MCF 10A (cell line): ENCODE measurements around the gene MOV10L1. TPM values are rescaled to one million over a fixed set of nuclear protein-coding genes. Genes with fewer than 3 reads are reported as not detected.

Experiments
- BruUV-seq: library from RNA; stranded (reverse); fragments of 400-500 nt; replicated peaks from 2 replicates; lab custom pipeline; 2021; lab: Mats Ljungman, UMichigan
- CTCF ChIA-PET: fragments of 300-600 bp; sonication (Branson Sonifier 250); formaldehyde crosslinking; extraction: SDS; loops from one replicate; lab custom pipeline; 2021; ENCODE audit warnings: antibody characterized with exemption, inconsistent platforms; lab: Yijun Ruan, JAX
- POLR2A ChIA-PET: fragments of 300-600, 350-650 bp; sonication (Branson Sonifier 250); formaldehyde crosslinking; extraction: SDS; loops from one replicate; lab custom pipeline; 2020; ENCODE audit warnings: antibody characterized with exemption, inconsistent platforms; lab: Yijun Ruan, JAX
- DNase-seq: peaks from one replicate; pipeline ENCODE4 v3.0.0-alpha.2; 2018; ENCODE audit not compliant: unreplicated experiment
- H3K27ac Mint-ChIP-seq: one replicate; pipeline ENCODE4 v1.8.0; 2022; ENCODE audit warnings: mild to moderate bottlenecking, low read depth, mixed read lengths; ENCODE audit not compliant: unreplicated experiment
- H3K27me3 Mint-ChIP-seq: one replicate; pipeline ENCODE4 v1.8.0; 2022; ENCODE audit warnings: mixed read lengths; ENCODE audit not compliant: insufficient read depth, unreplicated experiment
- H3K36me3 Mint-ChIP-seq: one replicate; pipeline ENCODE4 v1.8.0; 2022; ENCODE audit warnings: mild to moderate bottlenecking, moderate library complexity, mixed read lengths; ENCODE audit not compliant: insufficient read depth, unreplicated experiment
- H3K4me1 Mint-ChIP-seq: one replicate; pipeline ENCODE4 v1.8.0; 2022; ENCODE audit warnings: mixed read lengths; ENCODE audit not compliant: insufficient read depth, unreplicated experiment
- H3K4me3 Mint-ChIP-seq: one replicate; pipeline ENCODE4 v1.8.0; 2022; ENCODE audit warnings: mild to moderate bottlenecking, moderate library complexity, mixed read lengths; ENCODE audit not compliant: unreplicated experiment
- H3K9me3 Mint-ChIP-seq: one replicate; pipeline ENCODE4 v1.8.0; 2022; ENCODE audit warnings: mixed read lengths; ENCODE audit not compliant: unreplicated experiment
- intact Hi-C: fragments of 100-400 bp; cut with micrococcal nuclease; formaldehyde crosslinking; loops from 2 replicates; pipeline ENCODE4 v1.14.1; 2022
- total RNA-seq: library from RNA; stranded (reverse); gene quantifications from 2 replicates; pipeline ENCODE4 v1.2.3, GENCODE V29; 2022
- TF ChIP-seq, protein P1 (sequence below): fragments of 200-600 bp; IDR thresholded peaks from one replicate; pipeline ENCODE4 v1.8.0; 2022; ENCODE audit warnings: antibody characterized with exemption, mild to moderate bottlenecking; ENCODE audit not compliant: unreplicated experiment

MOV10L1 gene
- total RNA-seq, 1 experiment from 2014 or later, result not detected

DNA sequence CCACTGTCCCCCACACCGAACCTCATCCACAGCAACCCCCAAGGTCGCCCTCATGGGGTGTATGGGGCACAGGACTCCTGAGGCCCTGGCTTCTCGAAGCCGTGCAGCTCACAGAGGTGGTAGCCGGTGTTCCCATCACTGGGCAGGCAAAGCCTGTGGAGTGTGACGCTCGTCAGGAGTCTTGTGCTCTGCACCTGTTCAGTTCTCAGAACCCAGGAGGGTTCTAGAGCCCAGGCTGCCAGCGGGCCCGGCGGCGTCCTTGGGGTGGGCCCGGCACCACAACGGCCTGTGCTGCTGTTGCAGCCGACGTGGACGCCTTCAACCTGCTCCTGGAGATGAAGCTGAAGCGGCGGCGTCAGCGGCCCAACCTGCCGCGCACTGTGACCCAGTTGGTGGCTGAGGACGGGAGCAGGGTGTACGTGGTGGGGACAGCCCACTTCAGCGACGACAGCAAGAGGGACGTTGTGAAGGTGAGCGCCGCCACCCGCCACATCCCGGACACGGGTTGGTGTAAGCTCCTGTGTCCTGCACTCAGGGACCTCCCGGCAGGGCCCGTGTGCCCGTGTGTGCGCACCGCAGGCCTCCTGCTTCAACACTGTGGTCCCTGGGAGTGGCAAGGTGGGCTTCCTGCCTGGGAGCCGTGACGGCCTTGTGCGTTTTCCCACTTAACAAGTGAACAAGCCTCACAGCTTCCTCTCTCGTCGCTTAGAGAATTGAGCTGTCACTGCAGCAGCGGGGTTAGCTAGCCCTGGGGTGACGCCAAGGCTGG lies 104.4 kb downstream of the MOV10L1 start:
- Mint-ChIP-seq H3K9me3 (no peaks in the 10 kb centered on the region), H3K4me1 (peaks cover 5% of the 10 kb centered on the region), H3K4me3 (no peak overlapping the region), H3K27ac (no peak overlapping the region), H3K36me3 (peaks cover 40% of the 10 kb centered on the region), H3K27me3 (no peaks in the 10 kb centered on the region)
- BruUV-seq, result no TSS peak
- intact Hi-C loops, result no loop called here
- CTCF ChIA-PET, result interaction anchor here (0.6 to 1.3 kb wide), 3 partner anchors 10 to 45 kb away, joined by 3 to 4 read pairs (median 3); no protein-coding TSS in a partner anchor
- TF ChIP-seq, protein P1, sequence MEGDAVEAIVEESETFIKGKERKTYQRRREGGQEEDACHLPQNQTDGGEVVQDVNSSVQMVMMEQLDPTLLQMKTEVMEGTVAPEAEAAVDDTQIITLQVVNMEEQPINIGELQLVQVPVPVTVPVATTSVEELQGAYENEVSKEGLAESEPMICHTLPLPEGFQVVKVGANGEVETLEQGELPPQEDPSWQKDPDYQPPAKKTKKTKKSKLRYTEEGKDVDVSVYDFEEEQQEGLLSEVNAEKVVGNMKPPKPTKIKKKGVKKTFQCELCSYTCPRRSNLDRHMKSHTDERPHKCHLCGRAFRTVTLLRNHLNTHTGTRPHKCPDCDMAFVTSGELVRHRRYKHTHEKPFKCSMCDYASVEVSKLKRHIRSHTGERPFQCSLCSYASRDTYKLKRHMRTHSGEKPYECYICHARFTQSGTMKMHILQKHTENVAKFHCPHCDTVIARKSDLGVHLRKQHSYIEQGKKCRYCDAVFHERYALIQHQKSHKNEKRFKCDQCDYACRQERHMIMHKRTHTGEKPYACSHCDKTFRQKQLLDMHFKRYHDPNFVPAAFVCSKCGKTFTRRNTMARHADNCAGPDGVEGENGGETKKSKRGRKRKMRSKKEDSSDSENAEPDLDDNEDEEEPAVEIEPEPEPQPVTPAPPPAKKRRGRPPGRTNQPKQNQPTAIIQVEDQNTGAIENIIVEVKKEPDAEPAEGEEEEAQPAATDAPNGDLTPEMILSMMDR, result no peak
- no peak for DNase-seq
- POLR2A ChIA-PET, result interaction anchor here (1.6 kb wide), 1 partner anchor 14 kb away, joined by 7 read pairs; no protein-coding TSS in a partner anchor

DNA sequence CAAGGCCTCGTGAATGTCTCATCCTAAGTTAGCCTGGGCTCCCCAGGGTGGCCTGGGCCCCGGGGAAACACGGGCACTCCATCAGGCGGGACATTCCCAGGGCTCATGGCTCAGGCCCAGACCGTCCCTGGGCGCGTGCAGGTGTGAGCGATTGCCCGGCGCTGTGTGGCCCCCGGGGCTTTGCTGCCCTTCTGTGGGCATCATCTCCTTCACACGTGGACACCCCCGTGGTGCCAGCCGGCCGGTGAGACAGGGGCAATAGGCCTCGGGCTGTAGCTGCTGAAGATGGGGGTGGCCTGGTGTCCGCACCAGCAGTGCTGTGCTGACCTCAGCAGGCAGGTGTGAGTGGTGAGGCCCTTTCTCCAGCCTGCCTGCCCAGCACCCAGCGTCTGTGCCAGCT lies 106.5 kb downstream of the MOV10L1 start:
- no peak for DNase-seq
- ChIA-PET CTCF (no interaction called here), POLR2A (no interaction called here)

DNA sequence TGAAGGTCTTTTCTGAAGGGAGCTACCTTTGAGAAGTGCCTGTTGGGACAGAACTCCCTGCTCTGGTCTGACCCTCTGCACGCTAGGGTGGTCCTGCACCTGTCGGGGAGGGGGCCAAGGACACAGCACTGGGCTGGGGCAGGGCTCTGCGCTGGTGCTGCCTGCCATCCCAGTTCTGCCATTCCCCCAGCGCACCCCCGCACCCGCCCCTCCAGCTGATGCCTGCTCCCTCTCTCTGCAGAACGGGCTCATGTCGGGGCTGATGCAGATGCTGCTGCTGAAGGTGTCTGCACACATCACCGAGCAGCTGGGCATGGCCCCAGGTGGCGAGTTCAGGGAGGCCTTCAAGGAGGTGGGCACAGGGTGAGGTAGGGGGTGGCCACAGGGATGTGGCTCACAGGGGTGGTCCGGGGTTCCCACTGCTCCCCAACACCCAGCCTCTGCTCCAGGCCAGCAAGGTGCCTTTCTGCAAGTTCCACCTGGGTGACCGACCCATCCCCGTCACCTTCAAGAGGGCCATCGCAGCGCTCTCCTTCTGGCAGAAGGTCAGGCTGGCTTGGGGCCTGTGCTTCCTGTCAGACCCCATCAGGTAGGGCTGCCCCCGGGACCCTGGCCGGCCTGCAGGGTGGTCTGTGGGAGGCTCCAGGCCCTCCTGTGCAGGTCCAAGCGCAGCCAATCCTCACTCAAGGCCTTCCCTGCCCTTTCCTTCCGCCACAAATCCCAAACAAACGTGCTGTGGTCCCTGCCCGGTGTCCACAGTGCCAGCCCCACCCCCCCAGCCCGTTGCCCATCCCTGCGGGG lies 107.4 kb downstream of the MOV10L1 start:
- TF ChIP-seq, protein P1, result no peak
- Mint-ChIP-seq H3K9me3 (no peaks in the 10 kb centered on the region), H3K4me3 (no peak overlapping the region), H3K27me3 (no peaks in the 10 kb centered on the region), H3K4me1 (no peaks in the 10 kb centered on the region), H3K36me3 (peaks cover 36% of the 10 kb centered on the region), H3K27ac (no peak overlapping the region)
- intact Hi-C loops, result no loop called here
- ChIA-PET POLR2A (no interaction called here), CTCF (no interaction called here)
- no TSS peak for BruUV-seq
- no peak for DNase-seq

More for the DNA sequence above, 106.5 kb downstream of the MOV10L1 start:
- Mint-ChIP-seq H3K27ac (no peak overlapping the region), H3K27me3 (no peaks in the 10 kb centered on the region), H3K4me3 (no peak overlapping the region), H3K36me3 (peaks cover 37% of the 10 kb centered on the region), H3K4me1 (peaks cover 3% of the 10 kb centered on the region), H3K9me3 (no peaks in the 10 kb centered on the region)
- intact Hi-C loops, result no loop called here
- BruUV-seq, result no TSS peak
- TF ChIP-seq, protein P1, result no peak

DNA sequence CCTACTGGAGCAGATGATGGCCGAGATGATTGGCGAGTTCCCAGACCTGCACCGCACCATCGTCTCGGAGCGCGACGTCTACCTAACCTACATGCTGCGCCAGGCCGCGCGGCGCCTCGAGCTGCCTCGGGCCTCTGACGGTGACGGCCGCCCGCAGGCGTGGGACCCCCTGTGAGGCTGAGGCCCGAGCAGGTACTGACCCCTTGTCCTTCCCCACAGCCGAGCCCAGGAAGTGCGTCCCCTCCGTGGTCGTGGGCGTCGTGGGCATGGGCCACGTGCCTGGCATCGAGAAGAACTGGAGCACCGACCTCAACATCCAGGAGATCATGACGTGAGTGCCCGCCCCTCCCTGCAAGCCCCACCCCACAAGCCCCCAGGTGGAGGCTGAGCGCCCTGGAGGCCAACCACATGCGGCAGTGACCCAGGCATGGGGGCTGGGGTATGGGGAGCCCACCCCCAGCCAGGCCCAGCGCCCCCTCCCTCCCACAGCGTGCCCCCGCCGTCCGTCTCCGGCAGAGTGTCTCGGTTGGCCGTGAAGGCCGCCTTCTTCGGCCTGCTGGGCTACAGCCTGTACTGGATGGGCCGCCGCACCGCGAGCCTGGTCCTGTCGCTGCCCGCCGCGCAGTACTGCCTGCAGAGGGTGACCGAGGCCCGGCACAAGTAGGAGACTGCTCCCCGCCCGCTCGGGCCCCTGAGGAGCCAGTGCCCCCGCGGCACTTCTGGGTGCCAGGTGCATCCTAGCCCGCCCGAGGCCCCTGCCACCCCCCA lies 108.2 kb downstream of the MOV10L1 start:
- intact Hi-C loops, result no loop called here
- CTCF ChIA-PET, result no interaction called here
- DNase-seq, result no peak
- Mint-ChIP-seq H3K4me3 (no peak overlapping the region), H3K36me3 (peaks cover 40% of the 10 kb centered on the region), H3K9me3 (no peaks in the 10 kb centered on the region), H3K27ac (no peak overlapping the region), H3K4me1 (no peaks in the 10 kb centered on the region), H3K27me3 (no peaks in the 10 kb centered on the region)
- TF ChIP-seq, protein P1, result no peak
- POLR2A ChIA-PET, result no interaction called here
- BruUV-seq, result no TSS peak
